ENCODE results near the gene STIM2. TPM values are rescaled to one million over a fixed set of nuclear protein-coding genes. Genes with fewer than 3 reads are reported as not detected.

STIM2 gene
- total RNA-seq, 6 experiments from 2014 or later: 9.1 to 14.6 (median 9.6) TPM

GRCh38 chr4:26878794-26879391, 18.3 kb downstream of the STIM2 start:
- H3K4me1 ChIP-seq: no peaks in the 10 kb centered on the region
- no peak for TF ChIP-seq CTCF (IDR thresholded peaks at IDR 0.05)
- TF ChIP-seq POLR2A (IDR thresholded peaks at IDR 0.05): no peak
- H3K9me3 ChIP-seq: no peaks in the 10 kb centered on the region
- peak; percentile 35 to 74 (median 62) for ATAC-seq
- H3K27me3 ChIP-seq: no peaks in the 10 kb centered on the region
- 30% methylated on average over 5 of the region's 5 CpGs for WGBS (ENCODE audit: insufficient coverage, low coverage, low lambda C conversion rate, missing lambda C conversion rate)
- peak overlapping the region in 2 of 3 donors; percentile 23 to 28 for H3K27ac ChIP-seq
- DNase-seq: no peak
- intact Hi-C loops (cut with DNase I): no loop called here
- no peaks in the 10 kb centered on the region for H3K36me3 ChIP-seq
- peak overlapping the region in 1 of 3 donors; percentile 14 for H3K4me3 ChIP-seq

- Histone ChIP-seq H3K4me3 (no peak overlapping the region), H3K27ac (no peak overlapping the region), H3K36me3 (no peaks in the 10 kb centered on the region), H3K4me1 (no peaks in the 10 kb centered on the region), H3K9me3 (no peaks in the 10 kb centered on the region), H3K27me3 (no peaks in the 10 kb centered on the region)
- ATAC-seq (no peak), DNase-seq (no peak)
- WGBS (ENCODE audit: insufficient coverage, low coverage, low lambda C conversion rate, missing lambda C conversion rate): 88% methylated on average over 2 of the region's 2 CpGs
- TF ChIP-seq CTCF (IDR thresholded peaks at IDR 0.05) (no peak), POLR2A (IDR thresholded peaks at IDR 0.05) (no peak)
- intact Hi-C loops (cut with DNase I): no loop called here
These were observed 19.2 kb downstream of the STIM2 start for GRCh38 chr4:26879805-26880204.

- no peak overlapping the region for H3K27ac ChIP-seq
- H3K27me3 ChIP-seq: no peaks in the 10 kb centered on the region
- TF ChIP-seq POLR2A (IDR thresholded peaks at IDR 0.05) (no peak), CTCF (IDR thresholded peaks at IDR 0.05) (no peak)
- ATAC-seq (no peak), DNase-seq (no peak)
- no peaks in the 10 kb centered on the region for H3K36me3 ChIP-seq
- no peaks in the 10 kb centered on the region for H3K9me3 ChIP-seq
- no peaks in the 10 kb centered on the region for H3K4me1 ChIP-seq
- intact Hi-C loops (cut with DNase I): no loop called here
- WGBS (ENCODE audit: insufficient coverage, low coverage, low lambda C conversion rate, missing lambda C conversion rate): 54% methylated on average over 2 of the region's 2 CpGs
- H3K4me3 ChIP-seq: no peak overlapping the region
These were observed 23.4 kb downstream of the STIM2 start for GRCh38 chr4:26884026-26884425.

GRCh38 chr4:26884486-26884988, 23.9 kb downstream of the STIM2 start:
- Histone ChIP-seq H3K9me3 (no peaks in the 10 kb centered on the region), H3K4me3 (no peak overlapping the region), H3K27me3 (no peaks in the 10 kb centered on the region), H3K36me3 (no peaks in the 10 kb centered on the region), H3K27ac (no peak overlapping the region), H3K4me1 (no peaks in the 10 kb centered on the region)
- ATAC-seq (peak in 1 of 4 donors; percentile 15), DNase-seq (no peak)
- TF ChIP-seq CTCF (IDR thresholded peaks at IDR 0.05): no peak
- TF ChIP-seq POLR2A (IDR thresholded peaks at IDR 0.05): no peak
- 82% methylated on average over 5 of the region's 5 CpGs for WGBS (ENCODE audit: insufficient coverage, low coverage, low lambda C conversion rate, missing lambda C conversion rate)
- intact Hi-C loops (cut with DNase I): no loop called here

Data from right lobe of liver (tissue), 6 donors.